ELR (cell line): ENCODE data around the gene NOL4L.
"Not testable (repeated sequence)": the region's sequence is repeated elsewhere in the genome, so short reads cannot be mapped to it uniquely, and the experiment has no call there.

Experiments
- DNase-seq: peaks from one replicate; pipeline ENCODE4 v3.0.0-alpha.2; 2015; ENCODE audit warnings: low read depth

Gene NOL4L

GRCh38 chr20:32596681-32597252, 11.6 kb upstream of the NOL4L start:
- no peak for DNase-seq

GRCh38 chr20:32595143-32595542, 10.0 kb upstream of the NOL4L start:
- DNase-seq, result no peak

- not testable (repeated sequence) for DNase-seq
Measured at GRCh38 chr20:32594669-32595068, 9.5 kb upstream of the NOL4L start.

- DNase-seq, result no peak
Measured at GRCh38 chr20:32594204-32594603, 9.1 kb upstream of the NOL4L start.

GRCh38 chr20:32592616-32593015, 7.5 kb upstream of the NOL4L start:
- DNase-seq, result not testable (repeated sequence)

GRCh38 chr20:32592022-32592421, 6.9 kb upstream of the NOL4L start:
- no peak for DNase-seq

GRCh38 chr20:32589769-32590168, 4.6 kb upstream of the NOL4L start:
- DNase-seq, result no peak

GRCh38 chr20:32589256-32589655, 4.1 kb upstream of the NOL4L start:
- peak; percentile 88 for DNase-seq

- no peak for DNase-seq
Measured at GRCh38 chr20:32588040-32588439, 2.9 kb upstream of the NOL4L start.

GRCh38 chr20:32586291-32586690, 1.2 kb upstream of the NOL4L start:
- no peak for DNase-seq

- DNase-seq, result no peak
Measured at GRCh38 chr20:32585586-32586127, 524 bp upstream of the NOL4L start.

GRCh38 chr20:32583581-32584070, 1.5 kb downstream of the NOL4L start:
- DNase-seq, result no peak

- peak; percentile 34 for DNase-seq
Measured at GRCh38 chr20:32582659-32583580, 2.2 kb downstream of the NOL4L start.

- DNase-seq, result no peak
Measured at GRCh38 chr20:32581839-32582658, 3.1 kb downstream of the NOL4L start.

- no peak for DNase-seq
Measured at GRCh38 chr20:32580970-32581838, 3.9 kb downstream of the NOL4L start.

GRCh38 chr20:32580219-32580969, 4.7 kb downstream of the NOL4L start:
- no peak for DNase-seq

GRCh38 chr20:32578840-32579390, 6.2 kb downstream of the NOL4L start:
- DNase-seq, result no peak

GRCh38 chr20:32578062-32578461, 7.1 kb downstream of the NOL4L start:
- DNase-seq, result not testable (repeated sequence)

GRCh38 chr20:32577657-32578056, 7.5 kb downstream of the NOL4L start:
- DNase-seq, result peak; percentile 37

GRCh38 chr20:32577023-32577422, 8.1 kb downstream of the NOL4L start:
- DNase-seq, result no peak
